ENCODE results near the gene GPX6. TPM values are rescaled to one million over a fixed set of nuclear protein-coding genes. Genes with fewer than 3 reads are reported as not detected.

GPX6 gene
- total and polyA plus RNA-seq, 2 of the 13 experiments (the other 11 are each of a cell fraction or from before 2014, with no cell fraction given): not detected

- TF ChIP-seq ZNF276 (CRISPR knock-in tag; IDR thresholded peaks at IDR 0.05; ENCODE audit: low read depth) (no peak), MYNN (CRISPR knock-in tag; IDR thresholded peaks at IDR 0.05; ENCODE audit: low read depth) (no peak), REST (IDR thresholded peaks at IDR 0.05; ENCODE audit: borderline replicate concordance in 1 of 2, low read depth in 1 of 2, low read length in 2 of 2) (0 out of 4 replicates have a peak, but pooled peaks of 1 of the 2 experiments have one; percentile 11), SRSF9 (IDR thresholded peaks at IDR 0.05; ENCODE audit: borderline replicate concordance, insufficient read depth, low read depth, low read length, poor library complexity, severe bottlenecking) (no peak), ZNF136 (CRISPR knock-in tag; IDR thresholded peaks at IDR 0.05; ENCODE audit: low read depth) (0 out of 2 replicates have a peak, but pooled peaks have one; percentile 41), ZNF792 (CRISPR knock-in tag; IDR thresholded peaks at IDR 0.05) (peak; percentile 73), HMG20A (CRISPR knock-in tag; IDR thresholded peaks at IDR 0.05; ENCODE audit: borderline replicate concordance) (no peak), MXD4 (CRISPR knock-in tag; IDR thresholded peaks at IDR 0.05) (no peak), ZNF557 (CRISPR knock-in tag; IDR thresholded peaks at IDR 0.05) (0 out of 2 replicates have a peak, but pooled peaks have one; percentile 57), HDAC1 (CRISPR knock-in tag; IDR thresholded peaks at IDR 0.05) (no peak), ZNF484 (CRISPR knock-in tag; IDR thresholded peaks at IDR 0.05; ENCODE audit: borderline replicate concordance, low read depth) (no peak), ZNF275 (CRISPR knock-in tag; IDR thresholded peaks at IDR 0.05; ENCODE audit: borderline replicate concordance) (no peak), ZGPAT (CRISPR knock-in tag; IDR thresholded peaks at IDR 0.05) (peak; percentile 78), MEIS2 (CRISPR knock-in tag; IDR thresholded peaks at IDR 0.05) (no peak), MAX (IDR thresholded peaks at IDR 0.05) (peak; percentile 27; the same call in 1 of the 2 replicates), CTCF (CRISPR knock-in tag; IDR thresholded peaks at IDR 0.05) (0 out of 2 replicates have a peak, but pooled peaks have one; percentile 4), ZSCAN9 (CRISPR knock-in tag; IDR thresholded peaks at IDR 0.05; ENCODE audit: borderline replicate concordance) (0 out of 2 replicates have a peak, but pooled peaks have one; percentile 34), ZNF850 (CRISPR knock-in tag; conservative IDR thresholded peaks at IDR 0.05) (no peak)
Measured at GRCh38 chr6:28474441-28475219, 41.0 kb downstream of the GPX6 start (continued).
